NCI-H146 treated with DMSO at 0.1 percent for 48 hours (cell line): Measurements from ENCODE around the gene PCDHGA6.

Source experiments
- DNase-seq: peaks from one replicate; lab custom pipeline; 2025; ENCODE audit not compliant: unreplicated experiment; lab: John Stamatoyannopoulos, UW

The PCDHGA6 gene

DNA sequence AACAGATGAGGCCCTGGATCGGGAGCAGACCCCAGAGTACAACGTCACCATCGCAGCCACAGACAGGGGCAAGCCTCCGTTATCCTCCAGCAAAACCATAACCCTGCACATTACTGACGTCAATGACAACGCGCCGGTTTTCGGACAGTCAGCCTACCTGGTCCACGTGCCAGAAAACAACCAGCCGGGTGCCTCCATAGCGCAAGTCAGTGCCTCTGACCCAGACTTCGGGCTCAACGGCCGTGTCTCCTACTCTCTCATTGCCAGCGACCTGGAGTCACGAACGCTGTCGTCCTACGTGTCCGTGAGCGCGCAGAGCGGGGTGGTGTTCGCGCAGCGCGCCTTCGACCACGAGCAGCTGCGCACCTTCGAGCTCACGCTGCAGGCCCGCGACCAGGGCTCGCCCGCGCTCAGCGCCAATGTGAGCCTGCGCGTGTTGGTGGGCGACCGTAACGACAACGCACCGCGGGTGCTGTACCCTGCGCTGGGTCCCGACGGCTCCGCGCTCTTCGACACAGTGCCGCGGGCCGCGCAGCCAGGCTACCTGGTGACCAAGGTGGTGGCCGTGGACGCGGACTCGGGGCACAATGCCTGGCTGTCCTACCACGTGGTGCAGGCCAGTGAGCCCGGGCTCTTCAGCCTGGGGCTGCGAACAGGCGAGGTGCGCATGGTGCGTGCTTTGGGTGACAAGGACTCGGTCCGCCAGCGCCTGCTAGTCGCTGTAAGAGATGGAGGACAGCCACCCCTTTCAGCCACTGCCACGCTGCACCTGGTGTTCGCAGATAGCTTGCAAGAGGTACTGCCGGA, 45.6 kb downstream of the PCDHGA6 start:
- DNase-seq: no peak

DNA sequence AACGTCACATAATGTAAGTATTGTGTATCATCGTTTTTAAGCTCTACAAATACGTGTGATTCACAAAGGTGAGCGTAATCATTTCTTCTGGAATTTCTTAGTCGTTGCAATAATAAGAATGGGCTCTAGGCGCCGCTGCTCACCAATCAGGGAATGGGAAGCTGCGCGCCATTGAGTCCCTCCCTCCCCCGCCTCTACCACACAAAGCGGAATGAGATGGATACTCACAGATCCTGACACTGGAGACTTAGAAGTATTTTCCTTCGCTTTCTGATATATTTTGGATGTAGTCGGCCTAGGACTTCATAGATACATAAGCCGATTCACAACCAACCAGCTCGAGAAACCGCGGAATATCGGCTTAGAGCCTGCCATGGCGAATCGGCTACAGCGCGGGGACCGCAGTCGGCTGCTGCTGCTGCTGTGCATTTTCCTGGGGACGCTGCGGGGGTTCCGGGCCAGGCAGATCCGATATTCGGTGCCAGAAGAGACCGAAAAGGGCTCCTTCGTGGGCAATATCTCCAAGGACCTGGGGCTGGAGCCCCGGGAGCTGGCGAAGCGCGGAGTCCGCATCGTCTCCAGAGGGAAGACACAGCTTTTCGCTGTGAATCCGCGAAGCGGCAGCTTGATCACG, 47.3 kb downstream of the PCDHGA6 start, which contains the start of gene PCDHGA11:
PCDHGA11 (plus strand) TSS at position 197 of the 634 bp plus-strand sequence; CDS start at position 374, 177 bp downstream.
- no peak for DNase-seq

DNA sequence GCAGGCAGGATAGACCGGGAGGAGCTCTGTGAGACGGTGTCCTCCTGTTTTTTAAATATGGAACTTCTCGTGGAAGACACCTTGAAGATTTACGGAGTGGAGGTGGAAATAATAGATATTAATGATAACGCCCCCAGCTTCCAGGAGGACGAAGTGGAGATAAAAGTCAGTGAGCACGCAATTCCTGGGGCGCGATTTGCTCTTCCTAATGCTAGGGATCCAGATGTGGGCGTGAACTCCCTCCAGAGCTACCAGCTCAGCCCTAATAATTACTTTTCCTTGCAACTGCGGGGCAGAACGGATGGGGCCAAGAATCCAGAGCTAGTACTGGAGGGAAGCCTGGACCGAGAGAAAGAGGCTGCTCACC, 47.8 kb downstream of the PCDHGA6 start:
- no peak for DNase-seq

DNA sequence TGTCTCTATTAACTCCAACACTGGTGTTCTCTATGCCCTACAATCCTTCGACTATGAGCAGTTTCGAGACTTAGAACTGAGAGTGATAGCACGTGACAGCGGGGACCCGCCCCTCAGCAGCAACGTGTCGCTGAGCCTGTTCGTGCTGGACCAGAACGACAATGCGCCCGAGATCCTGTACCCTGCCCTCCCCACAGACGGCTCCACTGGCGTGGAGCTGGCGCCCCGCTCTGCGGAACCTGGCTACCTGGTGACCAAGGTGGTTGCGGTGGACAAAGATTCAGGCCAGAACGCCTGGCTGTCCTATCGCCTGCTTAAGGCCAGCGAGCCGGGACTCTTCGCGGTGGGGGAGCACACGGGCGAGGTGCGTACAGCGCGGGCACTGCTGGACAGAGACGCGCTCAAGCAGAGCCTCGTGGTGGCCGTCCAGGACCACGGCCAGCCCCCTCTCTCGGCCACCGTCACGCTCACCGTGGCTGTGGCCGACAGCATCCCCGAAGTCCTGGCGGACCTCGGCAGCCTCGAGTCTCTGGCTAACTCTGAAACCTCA, 49.1 kb downstream of the PCDHGA6 start:
- no peak for DNase-seq

- no peak for DNase-seq
These were observed 54.2 kb downstream of the PCDHGA6 start for GRCh38 chr5:141427783-141428426.
